K562 (cell line): ENCODE data around the gene SCAP. TPM values are rescaled to one million over a fixed set of nuclear protein-coding genes. Genes with fewer than 3 reads are reported as not detected.

ENCODE experiments used
- BMI1 ChIP-seq: fragments of 150-350 bp; IDR thresholded peaks from 2 replicates; pipeline ENCODE4 v1.6.1; 2014; ENCODE audit warnings: low read length
- CC2D1A ChIP-seq: fragments of 450-650 bp; IDR thresholded peaks from 2 replicates; pipeline ENCODE4 v1.6.1; 2017; ENCODE audit warnings: mild to moderate bottlenecking
- EP300 ChIP-seq: IDR thresholded peaks from 2 replicates; pipeline ENCODE4 v1.6.1; 2012; ENCODE audit warnings: low read length, improper control_type of control experiment
- ETS2 ChIP-seq: IDR thresholded peaks from 2 replicates; pipeline ENCODE4 v1.6.1; 2016; ENCODE audit warnings: borderline replicate concordance, missing genetic modification characterization, mild to moderate bottlenecking, moderate library complexity, missing compliant biosample characterization; ENCODE audit not compliant: poor library complexity, severe bottlenecking
- FOXO4 ChIP-seq: fragments of 450-650 bp; formaldehyde crosslinking; IDR thresholded peaks from 2 replicates; pipeline ENCODE4 v1.4.0; 2020; ENCODE audit warnings: mild to moderate bottlenecking, moderate library complexity
- FOXP1 ChIP-seq: sonication (generic); formaldehyde crosslinking; IDR thresholded peaks from 2 replicates; pipeline ENCODE4 v1.8.0; 2022; ENCODE audit warnings: mild to moderate bottlenecking, missing genetic modification reagents
- HMGN3 ChIP-seq: IDR thresholded peaks from 2 replicates; pipeline ENCODE4 v1.6.1; 2011; ENCODE audit warnings: borderline replicate concordance, low read depth, mild to moderate bottlenecking, mixed read lengths, low read length; ENCODE audit not compliant: insufficient read length; ENCODE audit errors: extremely low read depth
- HNRNPL ChIP-seq: fragments of 200-400 bp; formaldehyde crosslinking; IDR thresholded peaks from 2 replicates; pipeline ENCODE4 v1.6.1; 2017; ENCODE audit warnings: low read depth, mild to moderate bottlenecking, low read length
- JUND ChIP-seq, 2 experiments: IDR thresholded peaks; 2 replicates in 1 of 2; 3 replicates in 1 of 2; pipeline ENCODE4 v1.6.1; 2011; ENCODE audit warnings: borderline replicate concordance in 2 of 2, low read depth in 2 of 2, low read length in 2 of 2, improper control_type of control experiment in 1 of 2, missing biosample characterization in 1 of 2, missing genetic modification characterization in 1 of 2, missing genetic modification reagents in 1 of 2
- MIER1 ChIP-seq: fragments of 450-650 bp; IDR thresholded peaks from 2 replicates; pipeline ENCODE4 v1.6.1; 2016; ENCODE audit warnings: antibody characterized with exemption, mild to moderate bottlenecking, low read depth
- NCOA1 ChIP-seq: fragments of 450-650 bp; IDR thresholded peaks from 2 replicates; pipeline ENCODE4 v1.6.1; 2016; ENCODE audit warnings: low read depth
- SP1 ChIP-seq: sonication (generic); formaldehyde crosslinking; IDR thresholded peaks from 2 replicates; pipeline ENCODE4 v1.8.1; 2022; ENCODE audit warnings: mild to moderate bottlenecking, missing genetic modification reagents
- TAL1 ChIP-seq: fragments of 450-650 bp; IDR thresholded peaks from 2 replicates; pipeline ENCODE4 v1.6.1; 2016; ENCODE audit warnings: mild to moderate bottlenecking
- ZBTB11 ChIP-seq, 3 experiments: fragments of 200-800 bp in 1 of 3; fragments of 250-450 bp in 1 of 3; fragments of 450-650 bp in 1 of 3; sonication (Bioruptor Pico) in 1 of 3; sonication (Bioruptor generic) in 1 of 3; formaldehyde crosslinking in 1 of 3; IDR thresholded peaks; 2 replicates each; pipeline versions ENCODE4 v1.6.1 to v1.8.0; 2016 to 2022; ENCODE audit warnings: mild to moderate bottlenecking in 2 of 3, missing genetic modification characterization in 2 of 3, missing compliant biosample characterization in 1 of 3, moderate library complexity in 1 of 3
- ZMIZ1 ChIP-seq, 2 experiments: fragments of 150-350 bp in 1 of 2; IDR thresholded peaks; 2 replicates each; pipeline ENCODE4 v1.6.1; 2012 to 2016; ENCODE audit warnings: low read depth in 2 of 2, low read length in 2 of 2, mild to moderate bottlenecking in 1 of 2, moderate library complexity in 1 of 2
- ZNF197 ChIP-seq: fragments of 200-800 bp; sonication (Bioruptor generic); IDR thresholded peaks from 2 replicates; pipeline ENCODE4 v1.6.1; 2016; ENCODE audit warnings: low read depth, missing genetic modification characterization, missing compliant biosample characterization
- ZNF347 ChIP-seq: fragments of 450-650 bp; formaldehyde crosslinking; IDR thresholded peaks from 2 replicates; pipeline ENCODE4 v1.4.0; 2020; ENCODE audit warnings: low read depth, mild to moderate bottlenecking, moderate library complexity
- ZNF699 ChIP-seq: fragments of 250-450 bp; sonication (Bioruptor Pico); IDR thresholded peaks from 2 replicates; pipeline ENCODE4 v1.8.0; 2021; ENCODE audit warnings: mild to moderate bottlenecking, moderate library complexity; ENCODE audit not compliant: insufficient replicate concordance
- ZNF77 ChIP-seq: fragments of 250-450 bp; sonication (Bioruptor Pico); IDR thresholded peaks from 2 replicates; pipeline ENCODE4 v1.5.0; 2020
- polyA plus RNA-seq, 8 experiments: library from polyadenylated mRNA; depleted of rRNA in 4 of 8; stranded (reverse) in 5 of 8; unstranded in 3 of 8; fragments of >200 nt; fragmentation: Nextera tagmentation in 2 of 8; fragmentation: Illumina TruSeq in 1 of 8; extraction: Ambion mirVana in 2 of 8; extraction: Trizol in 1 of 8; gene quantifications; 2 replicates each; pipeline versions ENCODE4 v1.2.1 to v1.2.3, GENCODE V29; 2011 to 2014; ENCODE audit warnings: inconsistent platforms in 1 of 8, missing spikeins in 1 of 8
- total RNA-seq, 7 experiments: library from RNA; depleted of rRNA in 6 of 7; stranded (reverse); fragments of >200 nt in 6 of 7; fragmentation: Illumina TruSeq in 2 of 7; extraction: Trizol in 2 of 7; gene quantifications; 2 replicates each; pipeline versions ENCODE4 v1.2.1 to v1.2.3, GENCODE V29; 2011 to 2021; ENCODE audit warnings: low replicate concordance in 1 of 7

The SCAP gene
- total and polyA plus RNA-seq, 9 of the 15 experiments (the other 6 are each of a cell fraction or from before 2014, with no cell fraction given) = 2.6 to 104 (median 37.8) TPM

- peak; percentile 72 for TF ChIP-seq FOXP1
- no peak for TF ChIP-seq ZBTB11 (CRISPR knock-in tag; IDR thresholded peaks at IDR 0.05)
- no peak for TF ChIP-seq HMGN3
- no peak for TF ChIP-seq ZNF347 (CRISPR knock-in tag)
- TF ChIP-seq TAL1 = no peak
- TF ChIP-seq NCOA1 = no peak
- TF ChIP-seq ZMIZ1 (IDR thresholded peaks at IDR 0.05; ENCODE audit: low read depth in 2 of 2, low read length in 2 of 2) = no peak
- TF ChIP-seq ZNF699 (CRISPR knock-in tag) = no peak
- no peak for TF ChIP-seq ZNF77 (CRISPR knock-in tag)
- TF ChIP-seq ETS2 = no peak
- TF ChIP-seq CC2D1A = peak; percentile 31; the same call in 1 of the 2 replicates
- TF ChIP-seq MIER1 = peak; percentile 83
- TF ChIP-seq HNRNPL = no peak
- TF ChIP-seq SP1 (CRISPR knock-in tag) = no peak
- TF ChIP-seq BMI1 = no peak
- TF ChIP-seq JUND (IDR thresholded peaks at IDR 0.05; ENCODE audit: borderline replicate concordance, low read depth, low read length) = no peak
- no peak for TF ChIP-seq JUND (tag; IDR thresholded peaks at IDR 0.05; ENCODE audit: borderline replicate concordance, low read depth, low read length)
- TF ChIP-seq FOXO4 (CRISPR knock-in tag) = no peak
- TF ChIP-seq EP300 = no peak
- TF ChIP-seq ZNF197 (CRISPR knock-in tag) = 0 out of 2 replicates have a peak, but pooled peaks have one; percentile 77
Observed at GRCh38 chr3:47512416-47513124, 36.8 kb upstream of the SCAP start (continued).
